NCI-H345 (cell line): ENCODE measurements around the gene SPDEF.

Experiments used
- DNase-seq: peaks from one replicate; lab custom pipeline; 2025; lab: John Stamatoyannopoulos, UW

The SPDEF gene

DNA sequence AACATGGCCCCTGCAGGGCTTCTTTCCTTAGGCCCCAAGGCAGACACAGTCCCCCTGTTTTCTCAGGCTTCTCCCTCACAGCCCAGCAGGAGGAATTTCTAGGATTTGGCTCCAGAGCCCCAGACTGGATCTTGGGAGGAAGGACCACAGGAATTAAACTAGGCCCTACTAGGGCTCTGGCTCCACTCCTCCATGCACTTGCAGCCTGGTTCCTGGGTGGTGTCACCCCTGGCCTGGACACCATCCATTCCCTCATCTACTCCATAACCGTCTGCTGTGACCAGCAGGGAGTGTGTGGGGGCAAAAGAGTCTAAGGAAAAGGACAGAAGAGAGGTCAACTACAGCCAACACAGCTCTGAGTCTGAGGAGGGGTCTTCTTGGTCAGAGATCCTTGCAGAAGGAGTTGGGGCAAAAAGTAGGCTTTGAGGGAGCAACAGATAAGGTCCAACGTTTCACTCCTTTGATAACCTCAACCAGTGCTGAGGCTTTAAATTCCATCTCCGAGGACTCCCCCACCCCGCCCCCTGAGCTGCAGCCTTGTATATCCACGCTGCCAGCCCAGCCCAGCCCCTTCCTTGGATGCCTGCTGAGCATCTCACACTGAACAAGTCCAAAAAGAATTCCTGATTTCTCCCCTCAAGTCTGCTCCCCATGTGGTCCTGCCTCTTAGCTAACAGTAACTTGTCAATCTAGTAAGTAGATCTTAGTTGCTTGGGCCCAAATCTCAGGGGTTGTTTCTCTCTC lies 27.9 kb upstream of the SPDEF start:
- no peak for DNase-seq

DNA sequence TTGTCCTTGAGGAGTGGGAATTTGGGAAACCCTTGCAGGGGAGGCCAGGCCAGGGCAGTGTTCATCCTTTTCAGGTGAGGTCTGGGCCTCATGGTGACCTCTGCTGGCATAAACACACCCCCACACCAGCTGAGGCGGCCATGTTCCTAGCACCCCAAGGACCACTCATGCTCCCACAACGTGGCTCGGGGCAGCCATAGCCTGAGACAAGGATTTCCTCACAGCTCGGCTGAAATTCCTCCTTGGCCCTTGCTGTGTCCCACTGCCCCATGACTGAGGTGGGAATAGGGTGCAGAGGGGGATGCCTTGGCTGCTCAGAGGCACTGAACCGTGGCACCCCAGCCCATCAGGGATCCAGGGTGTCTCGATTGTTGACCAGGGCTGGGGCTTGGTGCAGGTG lies 27.3 kb upstream of the SPDEF start:
- DNase-seq: no peak

DNA sequence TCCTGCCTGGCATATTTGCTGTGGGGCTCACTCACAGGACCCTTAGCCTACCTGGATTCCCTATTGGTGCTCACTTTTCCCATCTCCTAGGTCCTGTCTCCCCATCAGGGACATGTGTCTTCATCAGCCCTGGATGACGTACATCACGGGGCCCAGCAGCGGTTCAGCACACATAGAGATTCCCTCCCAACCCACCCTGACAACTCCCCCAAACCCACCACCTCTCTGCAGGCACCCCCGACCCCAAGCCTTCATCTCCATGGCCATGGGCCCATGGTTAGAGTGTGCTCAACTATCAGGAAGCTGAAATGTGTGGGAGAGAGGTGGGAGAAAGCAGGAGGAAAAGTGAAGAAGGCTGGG lies 25.4 kb upstream of the SPDEF start:
- DNase-seq: no peak

DNA sequence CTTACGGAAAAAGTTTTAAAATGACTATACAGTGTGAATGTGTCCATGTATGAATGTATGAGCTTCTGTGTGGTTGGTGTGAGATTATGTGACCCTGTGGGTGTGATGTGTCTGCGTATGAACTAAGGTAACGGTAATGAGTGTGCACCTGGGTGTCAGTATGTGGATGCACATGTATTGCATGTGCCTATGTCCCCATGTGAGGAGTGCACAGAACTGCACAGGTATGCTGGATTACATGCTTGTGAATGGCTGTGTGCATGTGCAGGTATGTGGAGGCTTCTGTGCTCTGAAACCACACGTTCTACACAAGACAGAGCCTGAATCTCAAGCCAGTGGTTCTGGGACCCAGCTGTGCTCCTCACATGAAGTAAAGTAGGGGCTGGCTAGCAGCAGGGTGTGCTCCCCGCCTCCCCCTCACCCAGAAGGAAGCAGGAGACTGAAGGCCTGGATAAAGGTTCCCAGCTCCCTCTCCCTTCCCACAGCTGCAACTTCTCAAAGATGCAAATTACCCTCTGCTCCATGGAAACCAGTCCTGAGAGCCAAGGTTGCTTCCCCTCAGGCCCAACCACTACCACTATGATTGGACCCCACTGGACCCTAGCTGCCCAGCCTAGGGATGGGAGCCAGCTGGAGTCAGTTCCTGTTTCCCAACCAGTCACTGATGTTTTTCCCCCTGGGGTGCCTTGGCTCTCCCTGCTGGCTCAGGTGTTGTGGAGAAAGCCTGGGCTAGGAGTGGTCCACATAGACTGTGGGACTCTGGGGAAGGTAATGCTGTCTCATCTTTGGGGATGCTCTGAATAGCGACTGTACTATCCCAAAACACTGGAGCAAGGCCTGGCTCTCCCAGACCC lies 24.8 kb upstream of the SPDEF start:
- no peak for DNase-seq

DNA sequence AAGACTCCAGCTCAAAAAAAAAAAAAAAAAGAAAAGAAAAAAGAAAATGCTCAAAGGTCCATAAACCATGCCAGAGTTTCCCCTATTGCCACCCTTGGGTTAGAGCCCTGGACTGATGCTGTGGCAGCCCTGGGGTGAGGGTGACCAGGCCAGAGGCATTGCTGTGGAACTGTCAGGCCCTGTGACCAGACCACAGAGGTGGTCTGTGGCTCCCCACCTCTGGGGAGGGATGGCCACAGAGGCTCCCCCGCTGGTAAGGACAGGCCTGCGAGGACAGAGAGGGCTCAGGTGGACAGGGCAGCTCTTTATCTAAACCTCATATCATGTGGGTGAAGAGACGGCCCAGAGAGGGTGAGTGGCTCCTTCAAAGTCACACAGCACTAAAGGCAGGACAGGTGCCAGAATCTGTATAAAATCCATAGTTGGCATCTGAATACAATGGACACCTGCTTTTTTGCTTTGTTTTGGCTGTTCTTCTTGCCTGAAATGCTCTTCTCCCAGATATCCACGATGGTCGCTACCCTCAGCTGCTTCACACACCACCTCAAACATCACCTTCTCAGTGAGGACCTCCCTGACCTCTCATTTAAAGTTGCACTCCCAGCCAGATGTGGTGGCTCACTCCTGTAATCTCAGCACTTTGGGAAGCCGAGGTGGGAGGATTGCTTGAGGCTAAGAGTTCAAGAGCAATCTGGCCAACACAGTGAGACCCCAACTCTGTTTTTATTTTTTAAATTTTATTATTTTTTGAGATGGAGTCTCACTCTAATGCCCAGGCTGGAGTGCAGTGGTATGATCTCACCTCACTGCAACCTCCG lies 22.5 kb upstream of the SPDEF start:
- no peak for DNase-seq

DNA sequence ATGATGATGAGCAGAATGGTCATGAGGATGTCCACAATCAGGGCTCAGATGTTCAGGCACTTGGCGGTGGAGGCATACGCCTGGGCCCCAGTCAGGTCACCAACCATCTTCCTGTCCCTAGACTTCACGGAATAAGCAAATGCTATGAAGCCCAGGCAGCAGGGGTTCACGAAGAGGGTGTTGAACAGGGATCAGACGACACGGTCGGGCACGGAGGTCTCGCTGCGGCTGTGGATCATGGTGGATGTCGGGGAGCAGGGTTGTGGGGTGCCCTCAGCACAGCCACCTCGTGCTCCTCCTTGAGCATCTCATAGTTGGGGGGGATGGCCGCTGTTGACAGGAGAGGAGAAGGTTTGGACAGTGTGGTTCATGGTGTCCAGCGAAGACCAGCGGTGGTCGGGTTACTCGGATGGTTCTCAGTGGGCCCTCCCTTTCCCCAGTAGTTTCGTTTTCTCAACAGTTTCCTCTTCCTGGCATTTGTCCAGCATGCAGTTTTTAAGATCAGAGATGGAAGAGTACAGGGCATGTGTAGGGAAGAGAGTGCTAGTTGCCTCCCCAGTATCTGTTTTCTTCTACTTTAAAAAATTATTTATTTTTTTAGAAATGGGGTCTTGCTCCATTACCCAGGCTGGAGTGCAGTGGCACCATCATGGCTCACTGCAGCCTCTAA lies 20.3 kb upstream of the SPDEF start:
- no peak for DNase-seq

DNA sequence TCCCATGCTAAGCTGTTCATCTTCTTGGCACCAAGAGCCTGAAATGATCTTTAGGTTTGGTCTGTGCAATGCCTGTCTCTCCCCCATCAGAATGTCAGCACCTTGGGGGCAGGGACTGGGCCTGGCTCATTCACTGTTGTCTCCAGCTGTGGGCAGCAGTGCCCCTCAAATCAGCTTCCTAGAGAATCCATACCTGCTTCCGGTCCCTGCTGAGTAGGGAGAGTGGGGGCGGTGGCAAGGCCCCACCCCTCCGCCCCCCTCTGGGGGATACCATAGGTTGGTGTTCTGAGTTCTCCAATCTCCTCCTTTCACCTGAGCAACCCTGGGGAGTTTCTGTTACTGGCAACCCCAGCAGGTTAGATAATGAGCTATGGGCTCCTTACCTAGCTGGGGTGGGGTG lies 19.2 kb upstream of the SPDEF start:
- peak; percentile 6 for DNase-seq

DNA sequence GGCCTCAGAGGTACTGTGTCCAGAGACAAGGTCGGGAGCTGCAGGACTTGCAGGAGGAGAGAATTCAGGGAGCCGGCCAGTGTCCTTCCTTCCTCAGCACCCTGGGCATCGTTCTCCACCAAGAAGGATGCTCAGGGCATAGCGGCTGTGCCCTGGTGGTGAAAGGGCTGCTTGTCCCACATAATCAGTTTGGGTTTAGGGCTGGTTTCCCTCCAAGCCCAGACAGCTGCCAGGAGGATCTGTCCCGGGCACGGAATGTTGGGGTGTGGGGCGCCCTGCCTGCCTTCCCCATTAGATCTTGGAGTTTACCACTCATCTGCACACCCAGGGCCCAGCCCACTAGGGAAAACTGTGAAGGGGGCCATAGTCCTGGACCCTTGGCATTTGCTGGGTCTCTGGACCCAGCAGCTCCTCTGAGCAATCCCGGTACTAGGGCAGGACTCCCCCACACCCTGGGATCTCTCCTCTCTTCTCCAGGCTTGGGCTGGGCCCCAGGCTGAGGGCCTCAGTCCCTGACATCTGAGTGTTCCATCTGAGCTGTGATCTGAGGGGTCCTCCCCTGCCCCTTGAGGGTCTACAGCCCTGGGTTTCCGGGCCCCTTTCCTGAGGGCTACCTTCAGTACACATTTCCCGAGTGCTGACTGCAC lies 18.6 kb upstream of the SPDEF start:
- DNase-seq: no peak

DNA sequence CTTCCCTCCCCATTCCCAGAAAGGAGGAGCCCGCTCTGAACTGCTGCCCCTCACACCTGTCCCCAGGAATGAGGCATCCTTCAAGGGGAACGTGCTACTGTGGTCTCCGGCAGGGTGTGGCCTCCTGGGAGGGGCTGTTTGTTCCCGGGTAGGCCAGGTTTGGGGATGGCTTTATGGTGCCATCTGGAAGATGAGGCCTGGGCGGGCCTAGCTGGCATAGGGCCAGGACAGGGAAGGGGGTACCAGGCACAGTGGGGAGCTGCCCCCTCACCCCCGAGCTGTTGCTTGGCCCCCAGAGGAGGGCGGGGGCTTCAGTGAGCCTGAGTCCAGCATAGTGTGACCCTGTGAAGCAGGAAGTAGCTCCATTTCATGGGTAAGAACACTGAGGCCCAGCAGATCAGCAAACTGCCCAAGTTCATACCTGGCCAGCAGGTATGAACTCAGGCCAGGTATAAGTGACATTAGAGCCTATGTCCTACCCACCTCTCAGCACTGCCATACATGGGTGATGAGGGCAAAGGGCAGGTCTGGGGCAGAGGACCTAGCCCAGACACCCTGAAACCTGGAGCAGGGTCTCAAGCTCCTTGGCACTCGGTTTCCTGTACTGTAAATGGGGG lies 17.5 kb upstream of the SPDEF start:
- DNase-seq: no peak

DNA sequence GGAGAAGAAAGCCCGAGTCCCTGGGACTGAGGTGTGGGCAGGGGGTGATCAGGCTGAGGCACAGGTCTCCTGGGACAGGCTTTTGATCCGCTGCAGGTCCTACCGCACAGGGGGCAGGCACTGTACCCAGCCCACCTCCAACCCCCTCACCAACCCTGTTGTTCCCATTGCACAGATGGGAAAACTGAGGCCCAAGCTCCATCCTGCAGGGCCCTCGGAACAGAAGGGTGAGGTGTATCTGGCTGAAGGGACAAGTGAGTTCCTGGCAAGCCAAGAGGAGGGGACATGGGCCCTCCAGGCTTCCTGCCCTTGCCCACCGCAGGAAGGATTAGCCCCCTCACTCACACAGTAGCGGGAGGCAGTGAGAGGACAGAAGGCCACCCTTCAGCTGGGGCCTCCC lies 16.5 kb upstream of the SPDEF start:
- no peak for DNase-seq

DNA sequence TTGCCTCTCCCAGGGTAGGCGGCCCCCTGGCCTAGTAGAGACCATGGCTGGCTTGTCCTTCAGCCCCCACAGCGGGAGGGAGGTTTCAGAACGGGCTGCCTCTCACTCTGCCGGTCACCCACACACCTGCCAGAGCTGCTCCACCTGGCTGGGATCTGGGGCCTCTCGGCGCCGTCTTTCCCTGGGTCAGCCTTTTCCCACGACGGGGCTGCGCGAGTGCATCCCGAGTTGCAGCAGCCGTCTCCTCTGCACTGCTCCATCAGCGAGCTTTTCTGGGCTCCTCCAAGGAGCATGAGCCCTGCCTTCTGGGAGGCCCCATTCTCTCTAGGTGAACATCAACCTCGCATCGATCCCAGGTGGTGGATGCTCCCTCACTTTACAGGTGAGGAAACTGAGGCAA lies 15.9 kb upstream of the SPDEF start:
- no peak for DNase-seq

DNA sequence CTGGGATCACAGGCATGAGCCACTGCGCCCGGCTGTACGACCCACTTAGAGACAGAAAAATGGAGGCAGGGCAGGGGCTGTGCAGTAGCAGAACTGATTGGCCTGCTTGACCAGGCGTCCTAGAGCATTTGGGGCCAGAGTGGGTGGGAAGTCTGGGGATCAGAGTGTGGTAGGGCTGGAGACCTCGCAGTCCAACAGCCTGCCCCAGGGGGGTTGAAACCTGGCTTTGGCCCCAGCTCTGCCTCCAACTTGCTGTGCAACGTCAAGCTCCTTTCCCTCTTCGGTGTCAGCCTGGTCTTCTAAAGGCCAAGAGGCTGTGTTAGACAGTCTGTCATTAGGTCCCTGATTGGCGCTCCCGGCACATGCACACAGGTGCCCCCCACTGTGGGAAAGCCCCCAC lies 15.3 kb upstream of the SPDEF start:
- no peak for DNase-seq

DNA sequence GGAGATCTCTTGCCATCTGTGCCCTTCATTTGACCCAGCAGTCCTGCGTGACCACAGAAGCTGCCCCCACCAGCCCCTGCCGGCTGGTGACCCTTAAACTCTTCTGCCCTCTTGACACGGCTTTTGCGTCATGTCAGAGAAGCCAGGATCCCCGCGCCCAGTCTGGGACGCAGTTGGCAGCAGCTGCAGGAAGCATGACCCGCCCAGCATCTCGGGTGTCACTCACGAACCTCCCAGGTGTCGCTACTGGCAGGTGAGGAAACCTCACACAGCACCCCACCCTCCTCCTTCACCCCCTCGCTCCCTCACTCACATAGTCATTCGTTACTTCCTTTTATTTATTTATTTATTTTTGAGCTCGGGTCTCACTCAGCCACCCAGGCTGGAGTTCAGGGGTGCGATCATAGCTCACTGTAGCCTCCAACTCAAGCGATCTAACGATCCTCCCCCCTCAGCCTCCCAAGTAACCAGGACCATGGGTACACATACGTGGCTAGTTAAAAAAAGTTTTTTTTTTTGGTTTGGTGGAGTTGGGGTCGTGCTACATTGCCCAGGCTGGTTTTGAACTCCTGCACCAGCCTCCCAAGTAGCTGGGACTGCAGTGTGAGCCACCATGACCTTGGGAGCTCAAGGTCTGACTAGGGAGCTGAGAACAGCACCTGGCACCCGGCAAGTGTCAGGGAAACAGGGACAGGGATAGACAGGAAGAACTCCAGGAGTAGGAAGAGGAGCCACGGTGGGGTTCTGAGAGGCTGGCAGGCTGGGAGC lies 14.1 kb upstream of the SPDEF start:
- no peak for DNase-seq

DNA sequence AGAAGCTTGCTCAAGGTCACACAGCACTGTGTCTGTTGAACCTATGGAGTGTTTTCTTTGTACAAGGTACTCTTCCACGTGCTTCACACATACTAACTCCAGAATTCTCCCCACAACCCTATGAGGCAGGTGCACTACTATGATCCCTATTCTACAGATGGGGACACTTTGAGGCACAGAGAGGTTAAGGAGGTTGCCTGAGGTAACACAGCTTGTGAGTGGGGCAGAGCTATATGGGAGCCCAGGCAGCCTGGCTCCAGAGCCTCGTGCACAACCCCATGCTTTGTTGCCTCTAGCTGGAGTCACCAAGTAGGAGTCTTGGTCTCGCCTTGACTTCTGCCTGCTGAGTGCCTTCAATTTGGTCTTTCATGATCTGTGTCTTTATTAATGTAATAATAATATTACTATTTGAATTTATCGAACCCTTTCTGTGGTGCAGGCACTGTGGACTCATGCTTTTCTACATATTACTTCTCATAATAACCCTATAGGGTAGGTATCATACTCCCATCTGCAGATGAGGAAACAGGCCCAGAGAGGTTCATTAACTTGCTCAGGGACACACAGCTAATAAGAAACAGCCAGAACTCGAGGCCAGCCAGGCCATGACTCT lies 13.3 kb upstream of the SPDEF start:
- DNase-seq: no peak

DNA sequence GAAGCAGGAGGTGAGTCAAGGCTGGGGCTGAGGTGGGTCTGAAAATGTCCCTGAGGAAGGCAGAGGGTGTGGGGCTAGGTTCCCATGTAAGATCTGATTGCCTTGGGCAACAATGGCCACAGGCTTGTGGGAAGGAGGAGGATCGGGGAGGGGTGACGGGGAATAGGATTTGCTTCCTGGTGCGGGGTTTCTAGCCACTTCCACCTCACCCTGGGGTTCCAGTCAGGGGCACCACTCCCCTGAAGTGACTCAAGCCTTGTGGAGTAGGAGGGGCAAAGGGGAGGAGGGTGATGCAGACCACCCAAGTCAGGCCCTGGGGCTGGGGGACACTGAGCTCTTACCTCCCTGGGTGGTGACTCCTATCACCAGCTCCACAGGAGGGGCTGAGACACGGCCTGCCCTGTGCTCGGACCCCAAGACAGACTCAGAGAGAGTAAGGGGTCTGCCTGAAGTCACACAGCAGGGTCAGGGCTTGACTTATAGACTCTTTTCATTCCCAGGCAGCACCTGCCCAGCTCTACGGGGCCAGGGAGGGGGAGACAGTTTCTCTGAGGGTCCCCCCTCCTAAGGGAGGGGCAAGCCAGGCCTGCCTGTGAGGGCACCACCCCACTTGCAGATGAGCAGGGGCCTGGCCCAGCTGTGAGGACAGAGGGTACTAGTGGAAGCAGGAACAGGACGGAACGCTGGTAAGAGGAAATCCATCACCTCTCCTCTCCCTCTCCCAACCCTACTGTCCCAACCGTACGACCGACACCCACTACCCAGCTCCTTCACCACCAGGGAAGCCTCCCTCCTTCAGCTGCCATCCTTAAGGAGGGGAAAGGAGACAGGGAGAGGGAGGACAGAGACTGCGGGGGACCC lies 12.4 kb upstream of the SPDEF start:
- no peak for DNase-seq

DNA sequence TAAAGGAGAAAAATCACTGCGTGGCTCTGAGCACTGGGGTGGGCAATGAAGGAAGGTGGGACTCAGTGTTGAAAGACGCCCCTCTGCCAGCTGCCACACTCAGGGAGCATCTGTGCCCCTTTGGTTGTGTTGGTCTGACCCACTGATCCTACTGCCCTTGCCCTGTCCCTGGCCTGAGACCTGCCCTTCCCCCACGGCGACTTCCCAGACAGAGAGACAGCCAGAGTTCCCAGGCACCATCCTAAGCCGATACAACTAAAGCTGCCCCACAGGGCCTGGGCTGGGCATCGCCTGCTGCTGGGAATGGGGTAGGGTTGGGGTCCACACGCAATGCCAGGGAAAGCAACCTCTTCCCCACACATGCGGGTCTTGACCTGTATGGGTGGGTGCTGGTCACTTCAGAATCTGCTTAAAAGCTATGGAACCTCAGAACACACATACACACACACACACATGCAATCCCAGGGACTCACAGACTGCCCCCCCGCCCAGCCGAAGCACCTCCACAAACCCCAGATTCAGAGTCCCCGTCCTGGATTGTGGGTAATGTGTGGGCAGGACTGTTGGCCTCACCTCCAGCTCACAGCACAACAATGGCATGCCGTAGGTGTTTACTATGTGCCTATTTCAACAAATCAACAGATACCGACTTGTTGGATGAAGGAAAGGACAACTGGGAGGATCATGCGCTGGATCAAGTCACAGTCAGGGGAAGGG lies 10.9 kb upstream of the SPDEF start:
- DNase-seq: no peak

DNA sequence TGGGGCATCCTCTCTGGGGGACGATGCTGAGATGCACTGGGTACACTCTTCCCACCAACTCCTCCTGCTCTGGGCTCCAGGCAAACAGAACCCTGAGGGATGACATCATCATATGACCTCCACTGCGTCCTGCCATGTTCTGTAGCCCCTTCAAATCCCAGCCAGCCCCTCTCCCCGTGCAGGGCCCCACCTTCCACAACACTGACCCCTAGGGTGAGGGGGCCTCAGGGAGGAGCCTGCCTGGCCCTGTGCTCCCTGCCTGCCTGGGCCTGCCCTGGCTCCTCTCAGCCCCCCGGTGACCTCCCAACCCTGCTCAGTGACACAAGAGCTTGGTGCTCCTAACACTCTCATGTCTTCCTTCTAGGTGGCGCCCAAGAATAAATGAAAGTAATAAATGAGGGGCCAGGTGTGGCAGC lies 9.6 kb upstream of the SPDEF start:
- no peak for DNase-seq

DNA sequence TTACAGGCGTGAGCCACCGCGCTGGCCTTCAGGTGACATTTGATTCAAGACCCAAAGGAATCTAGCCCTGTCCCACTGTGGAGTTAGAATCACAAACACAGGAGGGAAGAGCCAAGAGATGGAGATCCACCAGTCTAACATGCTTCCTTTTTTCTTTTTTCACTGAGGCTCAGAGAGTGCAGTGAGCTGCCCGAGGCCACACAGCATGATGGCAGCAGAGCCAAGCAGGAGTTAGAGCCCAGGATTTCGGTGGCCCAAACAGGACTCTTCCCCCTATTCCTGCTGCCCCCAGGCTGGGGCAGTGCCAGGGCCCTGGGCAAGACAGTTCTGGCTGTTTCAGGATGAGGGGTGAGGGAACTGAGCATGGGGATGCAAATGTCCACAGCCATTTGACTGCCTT lies 8.1 kb upstream of the SPDEF start:
- DNase-seq: no peak

DNA sequence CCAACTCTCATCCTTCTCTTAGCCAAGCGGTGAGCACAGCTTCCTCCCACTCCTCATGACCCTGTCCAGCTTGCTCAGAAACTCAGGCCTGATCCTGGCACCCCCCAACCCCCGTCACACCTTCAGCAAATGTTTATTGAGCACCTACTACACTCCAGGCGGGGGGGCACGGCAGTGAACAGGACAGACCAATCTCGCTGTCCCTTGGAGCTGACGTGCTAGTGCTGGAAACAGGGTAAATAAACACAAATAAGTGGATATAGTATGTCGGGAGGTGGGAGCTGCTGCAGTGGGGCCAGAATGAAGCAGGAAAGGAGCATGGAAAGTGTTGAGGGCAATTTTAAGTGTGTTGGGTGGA lies 7.4 kb upstream of the SPDEF start:
- DNase-seq: no peak
